GM21528 (cell line): ENCODE results near the gene KCNN4.
"Not testable (repeated sequence)": the region's sequence is repeated elsewhere in the genome, so short reads cannot be mapped to it uniquely, and the experiment has no call there.

ENCODE experiments used
- ATAC-seq: cut with Tn5 transposase; IDR thresholded peaks from one replicate; pipeline ENCODE4 v1.9.1; 2021; ENCODE audit warnings: mild to moderate bottlenecking, moderate library complexity; ENCODE audit not compliant: unreplicated experiment, low FRiP score

The KCNN4 gene

GRCh38 chr19:43780706-43781525 is at the start of gene KCNN4:
TSS of gene KCNN4 (minus strand) at chr19:43780973. CDS start at chr19:43780861, 112 bp downstream.
- ATAC-seq = peak; percentile 35

- peak; percentile 80 for ATAC-seq
Observed at GRCh38 chr19:43826787-43827754, 46.3 kb upstream of the KCNN4 start, which contains the start of gene ZNF283. TSS of gene ZNF283 (plus strand) at chr19:43827321. CDS start at chr19:43833505, 6,184 bp downstream.

- ATAC-seq = not testable (repeated sequence)
Observed at GRCh38 chr19:43824572-43824971, 43.8 kb upstream of the KCNN4 start.

GRCh38 chr19:43823856-43824255 is 43.1 kb upstream of the KCNN4 start:
- ATAC-seq = not testable (repeated sequence)

- no peak for ATAC-seq
Observed at GRCh38 chr19:43820884-43821215, 40.1 kb upstream of the KCNN4 start.

- ATAC-seq = no peak
Observed at GRCh38 chr19:43820098-43820883, 39.5 kb upstream of the KCNN4 start.

- ATAC-seq = no peak
Observed at GRCh38 chr19:43818500-43818899, 37.7 kb upstream of the KCNN4 start.

- not testable (repeated sequence) for ATAC-seq
Observed at GRCh38 chr19:43817454-43817853, 36.7 kb upstream of the KCNN4 start.

- no peak for ATAC-seq
Observed at GRCh38 chr19:43814663-43815352, 34.0 kb upstream of the KCNN4 start.

- ATAC-seq = no peak
Observed at GRCh38 chr19:43812688-43813087, 31.9 kb upstream of the KCNN4 start.

GRCh38 chr19:43812259-43812658 is 31.5 kb upstream of the KCNN4 start:
- no peak for ATAC-seq

- ATAC-seq = no peak
Observed at GRCh38 chr19:43811837-43812236, 31.1 kb upstream of the KCNN4 start.

GRCh38 chr19:43809762-43810696 is 29.3 kb upstream of the KCNN4 start:
- ATAC-seq = no peak

- no peak for ATAC-seq
Observed at GRCh38 chr19:43807651-43808050, 26.9 kb upstream of the KCNN4 start.

- no peak for ATAC-seq
Observed at GRCh38 chr19:43806848-43807247, 26.1 kb upstream of the KCNN4 start.

GRCh38 chr19:43806401-43806800 is 25.6 kb upstream of the KCNN4 start:
- ATAC-seq = not testable (repeated sequence)

- ATAC-seq = no peak
Observed at GRCh38 chr19:43804432-43804831, 23.7 kb upstream of the KCNN4 start.

GRCh38 chr19:43802216-43802951 is 21.6 kb upstream of the KCNN4 start, which contains the start of gene LYPD5:
TSS of gene LYPD5 (minus strand) at chr19:43802447. CDS start at chr19:43802380, 67 bp downstream.
- no peak for ATAC-seq
